Activated CD4-positive, alpha-beta T cell treated with anti-CD3 and anti-CD28 coated beads, Interleukin-2, Interleukin-6, amounts not matched to agents 100 ng/mL and 50 ng/mL, durations not matched to agents 16 hours and 8 hours (primary cell): ENCODE measurements around the gene ZMYM3.

Source experiments
- DNase-seq: peaks from one replicate; pipeline ENCODE4 v3.0.0-alpha.2; 2020

The ZMYM3 gene

DNA sequence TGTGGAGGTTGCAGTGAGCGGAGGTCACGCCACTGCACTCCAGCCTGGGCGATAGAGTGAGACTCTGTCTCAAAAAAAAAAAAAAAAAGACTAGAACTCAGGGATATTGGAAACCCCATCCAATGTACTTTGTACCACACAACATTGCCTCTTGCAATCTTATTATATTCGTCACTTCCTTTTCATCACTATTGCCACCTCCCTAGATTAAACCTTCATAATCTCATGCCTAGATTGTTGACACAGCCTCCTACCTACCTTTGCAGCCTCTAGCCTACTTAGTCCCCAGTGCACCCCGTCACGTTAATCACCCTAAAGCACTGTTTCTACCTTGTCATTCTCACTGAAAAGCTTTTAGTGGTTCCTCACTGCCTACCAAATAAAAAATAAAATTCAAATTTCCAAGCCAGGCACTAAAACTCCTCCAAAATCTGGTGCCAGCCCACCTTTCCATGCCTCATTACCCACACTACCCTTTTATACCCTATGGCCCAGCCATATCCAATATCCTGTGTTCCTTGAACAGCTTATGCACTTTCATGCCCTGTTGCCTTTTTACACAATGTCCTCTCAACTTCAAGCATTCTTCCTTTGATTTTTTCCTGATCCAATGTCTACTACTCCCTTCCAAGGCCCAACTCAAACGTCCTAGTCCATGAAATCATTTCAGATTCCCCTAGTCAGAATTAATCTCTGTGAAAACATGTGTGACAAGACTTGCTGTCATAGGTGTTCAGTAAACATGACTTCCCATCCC, 54.5 kb downstream of the ZMYM3 start:
- no peak for DNase-seq

- peak; percentile 50 for DNase-seq
Measured at GRCh38 chrX:71198066-71198465, 55.9 kb downstream of the ZMYM3 start.

DNA sequence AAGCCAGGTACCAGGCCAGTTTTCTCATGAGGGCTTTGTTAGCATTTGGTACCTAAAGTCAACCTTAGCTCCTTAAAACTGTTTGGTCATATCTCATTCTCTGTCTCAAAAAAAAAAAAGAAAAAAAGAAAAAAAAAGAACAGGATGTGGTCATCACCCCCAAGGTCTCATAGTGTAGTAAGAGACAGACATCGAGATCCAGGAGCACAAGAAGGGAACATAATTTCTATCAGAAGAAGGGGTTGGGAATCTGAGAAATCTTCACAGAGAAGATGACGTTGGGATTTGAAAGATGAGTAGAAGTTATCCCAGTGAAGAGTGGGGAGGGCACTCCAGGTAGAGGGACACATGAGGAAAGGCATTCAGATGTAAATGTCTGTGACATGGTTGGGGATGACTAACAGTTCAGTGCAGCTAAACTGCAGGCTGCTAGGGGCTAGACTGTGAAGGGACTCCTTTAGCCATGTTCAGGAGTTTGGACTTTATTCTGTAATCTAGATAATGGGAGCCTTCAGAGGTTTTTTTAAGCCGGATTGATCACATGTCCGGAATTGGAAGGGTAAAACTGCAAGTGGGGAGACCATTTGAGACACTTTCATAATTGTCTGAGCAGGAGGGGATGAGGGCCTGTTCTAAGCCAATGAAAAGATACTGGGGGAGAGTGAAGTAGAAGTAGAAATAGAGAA, 57.8 kb downstream of the ZMYM3 start:
- peak; percentile 35 for DNase-seq

- no peak for DNase-seq
Measured at GRCh38 chrX:71191248-71191647, 62.7 kb downstream of the ZMYM3 start.
